ENCODE data around the gene SLC9A6. TPM values are rescaled to one million over a fixed set of nuclear protein-coding genes. Genes with fewer than 3 reads are reported as not detected.
"Not testable (repeated sequence)": the region's sequence is repeated elsewhere in the genome, so short reads cannot be mapped to it uniquely, and the experiment has no call there.

The SLC9A6 gene
- total RNA-seq, 1 donor from 2014 or later: 26.1 TPM

- no peak for DNase-seq (ENCODE audit: low read depth)
These were observed 44.5 kb downstream of the SLC9A6 start for GRCh38 chrX:136029766-136030165.

GRCh38 chrX:136030303-136031191 lies 45.3 kb downstream of the SLC9A6 start:
- DNase-seq (ENCODE audit: low read depth): no peak

DNA sequence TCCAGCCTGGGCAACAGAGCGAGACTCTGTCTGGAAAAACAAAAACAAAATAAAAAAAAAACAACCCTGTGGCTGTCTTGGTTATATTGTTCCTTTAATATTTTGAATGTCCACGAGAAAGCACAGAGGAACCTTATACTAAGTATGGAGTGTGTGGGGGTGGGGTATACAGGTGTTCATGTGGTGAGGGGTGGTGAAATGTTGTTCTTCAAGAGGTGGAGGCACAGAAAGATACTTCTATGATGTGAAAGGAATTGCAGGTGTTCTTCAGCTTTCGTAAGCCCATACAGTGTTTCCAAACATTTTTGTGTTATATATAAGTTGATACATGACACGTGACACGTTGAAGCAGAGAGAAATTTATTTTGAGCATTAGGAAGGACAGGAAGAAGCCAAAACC lies 46.4 kb downstream of the SLC9A6 start:
- DNase-seq (ENCODE audit: low read depth): no peak

DNA sequence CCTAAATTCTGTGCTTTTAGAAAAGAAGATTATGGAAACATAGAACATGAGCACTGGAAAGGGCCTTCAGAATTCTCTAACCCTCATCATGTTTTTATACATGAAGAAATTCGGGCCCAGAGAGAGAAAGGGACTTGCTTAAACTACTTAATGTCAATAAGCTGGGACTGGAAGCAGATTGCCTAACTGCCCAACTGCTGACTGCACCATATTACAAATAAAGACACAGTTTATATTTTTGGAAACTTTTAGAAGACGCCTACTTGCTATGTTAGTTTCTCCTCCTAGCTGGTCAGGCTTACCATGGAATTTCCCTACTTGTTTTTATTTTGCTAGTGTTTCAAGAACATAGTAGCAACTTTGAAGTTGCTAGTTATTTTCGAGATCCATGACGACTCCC lies 47.1 kb downstream of the SLC9A6 start:
- DNase-seq (ENCODE audit: low read depth): no peak

GRCh38 chrX:136034668-136035067 lies 49.4 kb downstream of the SLC9A6 start:
- DNase-seq (ENCODE audit: low read depth): no peak

- DNase-seq (ENCODE audit: low read depth): no peak
These were observed 50.4 kb downstream of the SLC9A6 start for GRCh38 chrX:136035663-136036062.

- no peak for DNase-seq (ENCODE audit: low read depth)
These were observed 54.2 kb downstream of the SLC9A6 start for GRCh38 chrX:136039485-136039884.

DNA sequence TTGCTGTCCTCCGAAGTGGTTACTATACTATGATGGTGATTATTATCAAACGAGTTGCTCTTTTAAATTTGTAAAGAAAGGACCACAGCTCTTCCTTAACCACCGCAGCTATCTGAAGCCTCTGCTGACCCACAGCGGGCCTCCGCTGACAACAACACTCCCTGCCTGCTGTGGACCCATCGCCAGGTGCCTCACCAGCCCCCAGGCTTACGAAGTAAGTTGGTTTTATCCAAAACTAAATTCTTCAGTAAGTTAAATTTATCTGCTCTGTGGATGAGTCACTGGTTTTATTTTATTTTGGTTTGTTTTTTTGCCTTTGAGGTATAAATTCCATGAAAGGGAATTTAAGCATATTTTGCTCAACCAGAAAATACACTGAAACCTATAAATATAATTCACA lies 54.7 kb downstream of the SLC9A6 start:
- no peak for DNase-seq (ENCODE audit: low read depth)

DNA sequence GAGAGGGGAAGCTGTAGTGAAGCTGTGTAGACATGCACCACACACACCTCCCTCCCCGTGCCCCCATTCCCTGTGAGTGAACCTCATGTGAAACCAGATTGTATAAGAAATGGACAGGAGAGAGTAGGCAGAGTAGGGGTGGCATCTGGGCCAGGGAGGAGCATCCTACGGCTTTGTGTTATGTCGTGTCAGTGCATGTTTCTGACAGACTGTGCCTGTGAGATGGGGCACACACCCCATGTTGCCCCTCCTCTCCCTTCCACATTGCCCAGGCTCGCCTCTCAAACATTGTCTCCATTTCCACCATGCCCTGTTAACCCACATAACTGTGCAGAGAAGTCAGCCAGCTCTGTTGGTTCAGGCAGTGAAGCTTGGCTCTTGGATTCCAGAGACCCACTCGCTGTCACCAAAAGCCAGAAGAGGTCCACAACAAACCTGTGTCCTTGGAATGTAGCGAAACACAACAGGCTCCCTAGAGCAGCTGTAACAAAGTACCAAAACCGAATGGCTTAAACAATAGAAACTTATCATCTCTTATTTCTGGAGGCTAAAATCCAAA lies 56.1 kb downstream of the SLC9A6 start:
- no peak for DNase-seq (ENCODE audit: low read depth)

- no peak for DNase-seq (ENCODE audit: low read depth)
These were observed 59.8 kb downstream of the SLC9A6 start for GRCh38 chrX:136045008-136045407.

DNA sequence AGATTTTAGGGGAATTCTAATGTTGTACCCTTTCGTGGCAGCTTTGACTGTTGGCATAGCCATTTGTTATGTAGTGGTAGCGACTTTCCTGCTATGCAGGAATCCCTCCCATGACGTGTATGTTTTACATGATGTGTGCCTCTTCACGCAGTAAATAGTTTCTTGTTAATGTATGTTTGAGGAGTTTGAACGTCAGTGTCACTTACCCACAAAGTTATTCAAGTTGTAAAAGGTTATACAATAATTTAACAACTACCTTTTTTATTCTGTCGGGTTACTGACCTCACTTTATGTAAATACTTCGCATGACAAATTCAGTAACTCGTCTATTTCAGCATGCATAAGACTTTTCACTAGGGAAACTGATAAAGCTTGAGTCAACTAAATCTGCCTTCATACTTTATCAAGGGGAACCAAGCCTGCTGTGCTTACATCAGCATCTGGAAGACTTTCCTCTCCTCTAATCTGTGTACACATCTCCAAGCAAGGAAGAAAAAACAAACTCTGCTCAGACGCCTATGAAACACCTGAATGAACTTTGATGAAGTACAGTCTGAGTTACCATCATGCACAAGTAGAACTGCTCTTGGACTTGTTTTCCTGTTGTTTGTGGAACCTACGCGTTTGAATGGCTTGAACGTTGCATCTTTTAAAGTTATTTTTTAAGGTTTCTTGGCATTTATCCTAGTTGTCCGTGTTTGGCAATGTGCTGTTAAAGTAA lies 61.2 kb downstream of the SLC9A6 start:
- DNase-seq (ENCODE audit: low read depth): no peak

- DNase-seq (ENCODE audit: low read depth): no peak
These were observed 61.9 kb downstream of the SLC9A6 start for GRCh38 chrX:136047016-136047642.

GRCh38 chrX:136047969-136048368 lies 62.7 kb downstream of the SLC9A6 start:
- no peak for DNase-seq (ENCODE audit: low read depth)

DNA sequence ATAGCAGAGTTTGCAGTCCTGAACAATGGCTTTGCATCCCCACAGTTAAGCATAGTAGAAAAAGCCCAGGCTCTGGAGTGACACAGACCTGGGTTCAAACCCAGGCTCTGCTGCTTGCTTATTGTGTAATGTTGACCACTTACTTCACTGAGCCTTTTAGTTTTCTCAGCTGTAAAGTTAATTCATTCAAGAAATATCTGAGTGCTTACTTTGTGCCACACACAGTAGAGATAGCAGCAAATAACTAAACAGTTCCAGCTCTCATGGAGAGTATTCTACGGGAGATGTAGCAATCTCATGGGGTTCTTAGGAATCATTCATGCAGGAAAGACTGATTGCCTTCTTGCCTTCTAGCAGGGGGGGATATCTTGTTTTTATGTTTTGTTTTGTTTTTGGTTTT lies 63.2 kb downstream of the SLC9A6 start:
- DNase-seq (ENCODE audit: low read depth): no peak

GRCh38 chrX:136049608-136050007 lies 64.4 kb downstream of the SLC9A6 start:
- no peak for DNase-seq (ENCODE audit: low read depth)

DNA sequence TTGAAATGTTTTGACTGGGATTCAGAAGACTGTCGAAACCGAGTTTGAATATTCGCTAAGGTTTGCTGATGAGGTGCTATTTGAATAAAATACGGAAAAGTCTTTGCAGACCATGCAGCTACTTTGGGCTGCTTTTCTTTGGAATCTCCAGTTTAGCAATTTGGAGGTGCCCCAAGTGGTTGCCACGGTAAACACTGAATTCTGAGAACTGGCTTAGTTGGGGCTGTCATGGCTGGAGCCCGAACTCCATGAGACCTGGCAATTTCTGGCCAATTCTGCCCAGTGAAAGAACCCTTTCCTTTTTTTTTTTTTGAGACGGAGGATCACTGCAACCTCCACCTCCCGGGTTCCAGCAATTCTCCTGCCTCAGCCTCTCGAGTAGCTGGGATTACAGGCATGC lies 65.6 kb downstream of the SLC9A6 start:
- not testable (repeated sequence) for DNase-seq (ENCODE audit: low read depth)

DNA sequence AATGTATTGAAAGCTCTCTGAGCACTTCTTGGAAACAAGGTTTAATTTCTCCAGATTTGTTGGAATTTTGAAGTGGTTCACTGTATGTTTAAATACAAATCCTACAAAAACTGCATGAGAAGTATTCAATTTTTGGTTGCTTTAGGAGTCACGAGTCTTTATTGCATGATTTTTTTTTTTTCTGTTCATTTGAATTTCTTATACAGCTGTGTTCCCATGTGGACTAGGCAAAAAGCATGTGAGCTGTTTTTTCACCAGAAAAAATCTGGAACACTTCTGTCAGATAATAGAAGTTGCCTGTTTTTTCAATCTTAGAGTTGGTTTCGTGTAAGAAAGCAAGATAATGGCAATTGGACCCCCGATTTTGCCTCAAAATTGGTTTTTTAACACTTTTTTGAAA lies 66.4 kb downstream of the SLC9A6 start:
- no peak for DNase-seq (ENCODE audit: low read depth)

DNA sequence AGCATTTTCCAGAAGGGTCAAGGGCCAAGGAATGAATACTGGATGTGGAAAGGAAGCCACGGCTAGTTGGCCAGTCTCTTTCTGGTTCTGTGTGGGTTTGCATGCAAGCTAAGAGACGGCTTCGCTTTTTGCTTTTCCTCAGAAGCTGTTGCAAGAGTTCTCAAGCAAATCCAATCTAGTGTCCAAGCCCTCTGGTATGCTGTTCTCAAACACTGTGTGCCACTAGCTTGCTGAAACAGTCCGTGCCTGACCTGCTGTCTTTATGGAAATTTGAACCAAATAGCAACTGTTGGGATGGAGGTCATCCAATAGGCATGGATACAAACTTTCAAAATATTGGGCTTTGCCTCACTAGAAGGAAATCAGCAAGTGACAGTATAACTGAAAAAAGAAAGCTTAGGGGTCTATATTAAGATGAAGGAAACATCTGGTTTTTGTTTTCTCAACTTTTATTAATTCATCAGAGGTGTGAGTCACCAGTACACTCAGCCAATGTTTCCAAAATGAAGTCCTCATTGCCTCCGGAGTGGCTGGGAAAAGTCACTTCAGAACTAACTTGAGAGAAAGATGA lies 70.5 kb downstream of the SLC9A6 start:
- DNase-seq (ENCODE audit: low read depth): no peak

- DNase-seq (ENCODE audit: low read depth): no peak
These were observed 72.3 kb downstream of the SLC9A6 start for GRCh38 chrX:136057567-136057966.

DNA sequence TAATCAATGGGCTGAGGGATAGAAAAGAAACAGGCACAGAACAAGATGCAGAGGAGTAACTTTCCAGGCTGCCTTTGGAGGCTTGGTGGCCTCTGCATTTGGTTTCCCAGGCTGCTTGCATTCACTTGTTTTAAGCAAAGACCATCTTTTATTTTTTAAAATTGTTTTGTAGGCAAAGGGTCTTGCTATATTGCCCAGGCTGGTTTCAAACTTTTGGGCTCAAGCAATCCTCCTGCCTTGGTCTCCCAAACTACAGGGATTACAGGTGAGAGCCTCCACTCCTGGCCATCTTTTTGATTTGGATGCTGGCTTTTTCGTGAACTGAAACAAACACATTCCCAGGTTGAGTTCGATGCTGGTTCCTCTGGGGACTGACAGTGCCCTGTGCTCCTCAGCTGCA lies 74.1 kb downstream of the SLC9A6 start:
- DNase-seq (ENCODE audit: low read depth): no peak

DNA sequence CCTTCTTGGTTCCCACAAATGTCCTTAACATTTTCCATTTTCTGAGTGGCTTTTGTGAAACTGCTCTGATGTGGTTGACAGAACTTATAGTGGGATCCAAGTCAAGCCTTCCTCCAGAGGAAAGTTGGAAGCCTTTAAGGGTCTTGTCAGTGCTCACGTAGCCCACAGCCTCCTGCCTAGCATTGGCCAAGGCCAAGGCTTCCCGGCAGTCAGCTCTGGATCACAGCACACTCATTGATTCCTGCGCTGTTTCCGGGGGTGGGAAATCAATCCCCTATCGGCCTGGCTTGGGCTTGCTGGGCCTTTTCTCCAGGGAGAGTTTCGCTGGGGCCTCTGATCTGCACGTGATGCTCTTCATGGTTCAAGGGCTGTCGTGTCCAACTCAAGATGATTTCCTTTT lies 76.1 kb downstream of the SLC9A6 start:
- no peak for DNase-seq (ENCODE audit: low read depth)

DNA sequence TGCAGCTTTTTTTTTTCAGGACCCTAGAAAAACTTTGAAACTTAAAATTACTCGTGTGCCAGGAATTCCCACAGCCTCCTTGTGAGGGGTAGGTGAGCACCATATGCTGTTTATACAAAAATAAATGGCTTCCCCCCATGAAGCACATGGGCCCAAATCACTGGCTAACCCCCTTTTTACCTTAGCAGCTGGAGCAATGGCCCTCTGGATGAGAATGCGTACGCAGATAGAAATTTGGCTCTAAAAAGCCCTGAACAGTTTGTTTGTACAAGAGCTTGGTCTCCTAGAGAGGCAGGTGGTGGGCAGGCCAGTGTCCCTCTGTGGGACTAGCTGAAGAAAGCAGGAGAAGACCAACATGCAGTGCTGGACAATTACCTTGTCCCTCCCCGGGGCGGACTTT lies 76.5 kb downstream of the SLC9A6 start:
- no peak for DNase-seq (ENCODE audit: low read depth)
